Measurements from ENCODE around the gene GPR85.

GRCh38 chr7:113054938-113055337, 31.7 kb downstream of the GPR85 start:
- TF ChIP-seq POLR2A (IDR thresholded peaks at IDR 0.05; ENCODE audit: low read depth, low read length) (no peak), EZH2 (IDR thresholded peaks at IDR 0.05; ENCODE audit: borderline replicate concordance, low read depth, low read length, severe bottlenecking) (no peak), POLR2AphosphoS5 (IDR thresholded peaks at IDR 0.05; ENCODE audit: insufficient read depth, low read depth, low read length) (no peak), CTCF (IDR thresholded peaks at IDR 0.05; ENCODE audit: extremely low read depth in 1 of 2, insufficient read depth in 1 of 2, low read depth in 1 of 2, low read length in 2 of 2) (no peak), JUN (IDR thresholded peaks at IDR 0.05; ENCODE audit: borderline replicate concordance, insufficient read depth, insufficient read length, low read depth) (no peak), FOS (IDR thresholded peaks at IDR 0.05; ENCODE audit: borderline replicate concordance, insufficient read depth, low read length) (no peak), MYC (IDR thresholded peaks at IDR 0.05; ENCODE audit: low read depth, low read length) (no peak)
- TF ChIP-seq, protein P1, sequence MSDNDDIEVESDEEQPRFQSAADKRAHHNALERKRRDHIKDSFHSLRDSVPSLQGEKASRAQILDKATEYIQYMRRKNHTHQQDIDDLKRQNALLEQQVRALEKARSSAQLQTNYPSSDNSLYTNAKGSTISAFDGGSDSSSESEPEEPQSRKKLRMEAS (IDR thresholded peaks at IDR 0.05; ENCODE audit: insufficient read depth, insufficient read length), result no peak
